HG02763 (cell line): ENCODE results near the gene SMTNL2.
"Not testable (repeated sequence)": the region's sequence is repeated elsewhere in the genome, so short reads cannot be mapped to it uniquely, and the experiment has no call there.

ENCODE experiments used
- ATAC-seq: cut with Tn5 transposase; IDR thresholded peaks from one replicate; pipeline ENCODE4 v1.9.1; 2021; ENCODE audit warnings: mild to moderate bottlenecking, moderate library complexity; ENCODE audit not compliant: unreplicated experiment

The SMTNL2 gene

GRCh38 chr17:4584917-4585637 is 748 bp downstream of the SMTNL2 start:
- no peak for ATAC-seq

DNA sequence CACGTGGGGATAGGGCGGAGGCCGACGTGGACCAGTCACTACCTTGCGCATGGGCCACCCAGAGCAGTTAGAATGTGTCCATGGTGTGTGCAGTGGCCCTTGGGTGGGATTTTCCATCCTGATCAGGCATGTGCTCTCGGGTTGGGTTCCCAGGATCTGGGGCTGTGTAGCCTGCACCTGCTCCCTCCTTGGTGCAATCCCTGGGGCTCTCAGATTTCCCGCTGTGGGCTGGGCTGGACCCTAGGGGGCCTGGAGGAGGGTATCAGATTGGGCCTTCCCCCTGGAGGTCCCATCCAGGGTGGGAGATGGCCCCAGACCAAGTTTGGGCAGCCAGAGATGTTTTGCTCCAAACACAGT is 1.3 kb downstream of the SMTNL2 start:
- no peak for ATAC-seq

- no peak for ATAC-seq
These were observed 1.7 kb downstream of the SMTNL2 start for GRCh38 chr17:4586043-4586442.

DNA sequence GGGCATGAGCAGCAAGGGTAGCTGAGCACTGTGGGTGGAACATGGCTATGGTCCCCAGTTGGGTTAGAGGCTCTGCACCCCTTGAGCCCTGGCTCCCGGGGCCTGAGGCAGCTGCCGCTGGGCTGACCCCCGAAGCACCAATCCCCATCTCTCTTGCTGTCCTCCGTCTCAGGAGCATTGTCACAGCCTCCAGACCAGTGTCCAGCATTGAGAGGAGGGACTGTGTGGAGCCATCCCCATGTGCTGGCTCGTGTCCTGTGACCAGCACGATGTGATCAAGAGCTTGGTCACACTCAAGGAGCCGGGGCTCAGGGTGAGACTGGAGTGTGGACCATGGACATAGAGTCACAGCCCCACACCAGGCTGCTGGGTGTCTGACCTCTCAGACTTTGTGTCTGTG is 2.9 kb downstream of the SMTNL2 start:
- no peak for ATAC-seq

DNA sequence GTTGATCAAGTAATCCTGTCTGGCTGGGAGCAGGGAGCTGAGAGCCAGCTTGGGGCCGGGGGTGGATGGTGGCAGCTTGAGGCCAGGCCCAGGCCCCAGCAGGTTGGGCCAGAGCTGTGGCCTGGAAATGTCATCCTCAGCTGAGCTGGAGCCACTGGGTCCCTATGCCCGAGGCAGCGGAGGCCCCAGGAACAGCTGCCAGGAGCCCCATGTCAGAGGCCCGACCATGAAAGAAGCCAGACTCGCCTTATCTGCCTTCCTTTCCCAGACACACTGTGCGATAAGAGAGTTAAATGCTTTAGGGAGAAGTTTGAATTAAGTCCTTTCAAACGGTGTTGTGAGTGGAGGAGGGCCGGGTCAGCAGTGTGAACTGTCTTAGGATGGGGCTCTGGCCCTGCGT is 3.5 kb downstream of the SMTNL2 start:
- ATAC-seq = no peak

- ATAC-seq = no peak
These were observed 4.1 kb downstream of the SMTNL2 start for GRCh38 chr17:4588391-4588790.

GRCh38 chr17:4588898-4589625 is 4.7 kb downstream of the SMTNL2 start:
- ATAC-seq = no peak

DNA sequence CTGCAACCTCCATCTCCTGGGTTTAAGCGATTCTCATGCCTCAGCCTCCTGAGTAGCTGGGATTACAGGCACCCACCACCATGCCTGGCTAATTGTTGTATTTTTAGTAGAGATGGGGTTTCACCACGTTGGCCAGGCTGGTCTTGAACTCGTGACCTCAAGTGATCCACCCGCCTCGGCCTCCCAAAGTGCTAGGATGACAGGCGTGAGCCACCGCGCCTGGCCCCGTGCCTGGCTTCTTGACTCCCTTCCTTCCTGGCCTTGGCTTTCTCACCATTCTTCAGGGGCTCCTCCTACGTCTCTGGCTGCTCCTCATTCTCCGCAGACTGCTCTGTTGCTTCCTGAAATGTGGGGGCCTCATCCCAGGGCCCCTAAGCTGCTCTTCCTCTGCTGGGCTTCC is 5.7 kb downstream of the SMTNL2 start:
- not testable (repeated sequence) for ATAC-seq

DNA sequence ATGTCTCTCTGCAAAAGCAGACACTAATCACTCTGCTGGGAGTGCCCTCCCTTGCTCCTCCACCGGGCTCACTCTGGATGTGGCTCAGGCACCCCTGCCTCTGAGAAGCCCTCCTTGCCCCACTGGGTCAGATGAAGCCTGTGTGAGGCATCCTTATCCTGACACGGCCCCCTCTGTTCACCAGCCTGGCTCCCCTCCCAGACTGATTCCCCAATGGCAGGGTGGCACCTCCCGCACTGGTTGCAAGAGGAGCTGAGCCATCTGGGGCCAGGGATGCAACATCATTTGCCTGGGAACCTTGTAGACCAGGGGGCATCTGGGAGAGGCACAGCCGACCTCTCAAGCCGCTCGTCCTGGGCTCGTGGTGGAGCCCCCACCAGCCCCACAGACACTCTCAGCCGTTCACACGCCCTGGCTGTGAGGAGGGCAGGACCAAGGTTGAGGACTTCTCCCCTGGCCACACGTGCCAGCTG is 6.7 kb downstream of the SMTNL2 start:
- ATAC-seq = no peak

DNA sequence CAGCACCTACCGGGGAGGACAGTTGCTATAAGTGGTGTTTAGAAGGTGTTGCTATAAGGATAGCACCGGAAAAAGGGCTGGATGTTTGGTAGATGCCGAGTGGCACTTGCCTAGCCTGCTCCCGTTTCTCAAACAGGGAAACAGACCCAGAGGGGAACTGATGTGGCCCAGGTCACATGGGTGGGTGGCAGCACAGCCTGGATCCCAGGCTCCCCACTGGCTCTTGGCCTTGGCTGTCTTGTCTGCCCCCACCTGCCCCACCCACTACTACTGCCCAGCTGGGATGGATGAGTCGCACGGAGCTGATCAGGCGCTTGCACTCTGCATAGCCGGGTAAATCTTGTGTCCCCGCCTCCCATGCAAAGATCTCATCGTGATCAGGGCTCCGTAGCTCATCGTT is 7.2 kb downstream of the SMTNL2 start:
- no peak for ATAC-seq

- no peak for ATAC-seq
These were observed 8.1 kb downstream of the SMTNL2 start for GRCh38 chr17:4592240-4593005.

DNA sequence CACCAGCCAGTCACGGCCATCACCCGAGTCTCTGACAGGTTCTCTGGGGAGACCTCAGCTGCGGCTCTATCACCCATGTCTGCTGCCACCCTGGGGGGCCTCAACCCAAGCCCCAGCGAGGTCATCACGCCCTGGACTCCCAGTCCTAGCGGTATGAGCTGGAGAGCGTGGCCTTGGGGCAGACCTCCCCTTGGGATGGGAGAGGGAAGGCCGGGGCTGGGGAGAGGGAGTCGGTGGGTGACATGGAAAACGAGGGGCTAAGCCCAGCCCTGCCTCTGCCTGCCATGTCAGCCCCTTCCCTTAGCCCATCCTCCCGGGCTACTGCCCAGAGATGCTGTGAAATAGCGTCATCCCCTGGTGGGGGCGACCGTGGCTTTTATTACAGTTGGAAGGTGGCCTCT is 8.7 kb downstream of the SMTNL2 start:
- no peak for ATAC-seq

- no peak for ATAC-seq
These were observed 10.1 kb downstream of the SMTNL2 start for GRCh38 chr17:4594406-4594805.

DNA sequence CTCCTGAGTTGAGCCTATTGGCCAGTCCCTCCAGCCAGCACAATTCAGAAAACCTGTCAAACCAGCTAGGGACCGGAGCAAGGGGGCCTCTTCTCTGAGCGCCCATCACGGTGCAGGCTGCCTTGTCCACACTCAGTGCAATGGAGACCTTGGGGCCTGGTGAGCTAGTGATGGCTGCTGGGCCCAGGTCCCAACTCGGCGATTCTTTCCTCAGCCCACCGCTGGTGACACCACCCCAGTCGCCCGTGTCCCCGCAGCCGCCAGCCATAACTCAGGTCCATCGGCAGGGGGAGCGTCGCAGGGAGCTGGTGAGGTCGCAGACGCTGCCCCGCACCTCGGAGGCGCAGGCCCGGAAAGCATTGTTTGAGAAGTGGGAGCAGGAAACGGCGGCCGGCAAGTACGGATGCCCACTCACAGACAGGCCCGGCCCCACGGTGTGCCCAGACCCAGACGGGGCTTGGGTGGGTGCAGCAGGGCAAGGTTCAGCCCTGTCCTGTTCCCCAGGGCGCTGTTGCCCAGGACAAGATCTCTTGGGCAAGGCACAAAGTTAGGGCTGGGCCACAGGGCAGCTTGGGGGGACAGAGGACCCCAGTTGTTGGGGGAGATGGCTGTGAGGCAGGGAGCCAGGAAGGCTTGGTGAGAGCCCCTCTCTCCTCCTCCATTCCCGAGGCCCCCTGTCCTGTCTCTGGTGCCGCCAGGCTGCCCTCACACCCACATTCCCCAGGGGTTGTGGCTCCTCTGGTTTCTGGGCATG is 10.8 kb downstream of the SMTNL2 start:
- no peak for ATAC-seq

DNA sequence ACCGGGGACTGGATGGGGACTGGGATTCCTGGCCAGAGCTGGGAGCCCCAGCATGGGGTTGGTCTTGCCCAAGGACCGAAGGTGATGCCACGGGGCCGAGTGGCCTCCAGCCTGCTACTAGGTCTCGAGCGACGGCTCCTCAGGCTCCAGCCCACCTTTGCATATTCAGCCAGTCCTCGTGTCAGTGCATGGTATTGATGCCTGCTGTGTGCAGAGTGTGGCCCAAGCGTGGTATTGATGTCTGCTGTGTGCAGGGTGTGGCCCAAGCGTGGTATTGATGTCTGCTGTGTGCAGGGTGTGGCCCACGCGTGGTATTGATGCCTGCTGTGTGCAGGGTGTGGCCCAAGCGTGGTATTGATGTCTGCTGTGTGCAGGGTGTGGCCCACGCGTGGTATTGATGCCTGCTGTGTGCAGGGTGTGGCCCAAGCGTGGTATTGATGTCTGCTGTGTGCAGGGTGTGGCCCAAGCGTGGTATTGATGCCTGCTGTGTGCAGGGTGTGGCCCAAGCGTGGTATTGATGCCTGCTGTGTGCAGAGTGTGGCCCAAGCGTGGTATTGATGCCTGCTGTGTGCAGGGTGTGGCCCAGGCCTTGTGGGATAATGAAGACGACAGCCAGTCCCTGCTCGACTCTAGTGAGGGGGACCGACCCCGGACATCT is 11.5 kb downstream of the SMTNL2 start:
- not testable (repeated sequence) for ATAC-seq

DNA sequence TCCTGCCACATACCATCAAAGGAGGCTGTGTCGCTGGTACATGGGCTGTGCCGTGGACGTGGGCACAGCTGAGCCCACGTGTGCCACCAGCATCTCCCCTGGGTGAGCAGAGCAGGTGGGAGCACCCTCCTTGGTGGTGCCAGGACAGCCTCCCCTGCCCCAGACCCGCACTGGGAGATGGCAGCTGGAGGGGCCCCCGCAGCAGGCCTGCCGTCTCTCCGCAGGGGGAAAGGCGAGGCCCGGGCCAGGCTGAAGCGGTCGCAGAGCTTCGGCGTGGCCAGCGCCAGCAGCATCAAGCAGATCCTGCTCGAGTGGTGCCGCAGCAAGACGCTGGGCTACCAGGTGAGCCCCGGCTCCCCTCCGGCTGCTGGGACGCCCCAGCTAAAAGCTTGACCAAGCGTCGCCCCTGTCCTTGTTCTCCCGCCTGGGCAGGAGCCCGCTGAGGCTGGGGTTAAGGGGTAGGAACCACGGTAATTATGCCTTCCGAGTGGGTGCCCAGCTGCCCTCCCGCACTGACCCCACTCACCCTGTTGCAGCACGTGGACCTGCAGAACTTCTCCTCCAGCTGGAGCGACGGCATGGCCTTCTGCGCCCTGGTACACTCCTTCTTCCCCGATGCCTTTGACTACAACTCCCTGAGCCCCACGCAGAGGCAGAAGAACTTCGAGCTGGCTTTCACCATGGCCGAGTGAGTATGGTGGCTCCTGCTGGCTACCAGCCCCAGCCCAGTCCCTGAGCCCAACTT is 12.5 kb downstream of the SMTNL2 start:
- ATAC-seq = no peak

GRCh38 chr17:4597975-4598374 is 13.6 kb downstream of the SMTNL2 start:
- ATAC-seq = no peak

DNA sequence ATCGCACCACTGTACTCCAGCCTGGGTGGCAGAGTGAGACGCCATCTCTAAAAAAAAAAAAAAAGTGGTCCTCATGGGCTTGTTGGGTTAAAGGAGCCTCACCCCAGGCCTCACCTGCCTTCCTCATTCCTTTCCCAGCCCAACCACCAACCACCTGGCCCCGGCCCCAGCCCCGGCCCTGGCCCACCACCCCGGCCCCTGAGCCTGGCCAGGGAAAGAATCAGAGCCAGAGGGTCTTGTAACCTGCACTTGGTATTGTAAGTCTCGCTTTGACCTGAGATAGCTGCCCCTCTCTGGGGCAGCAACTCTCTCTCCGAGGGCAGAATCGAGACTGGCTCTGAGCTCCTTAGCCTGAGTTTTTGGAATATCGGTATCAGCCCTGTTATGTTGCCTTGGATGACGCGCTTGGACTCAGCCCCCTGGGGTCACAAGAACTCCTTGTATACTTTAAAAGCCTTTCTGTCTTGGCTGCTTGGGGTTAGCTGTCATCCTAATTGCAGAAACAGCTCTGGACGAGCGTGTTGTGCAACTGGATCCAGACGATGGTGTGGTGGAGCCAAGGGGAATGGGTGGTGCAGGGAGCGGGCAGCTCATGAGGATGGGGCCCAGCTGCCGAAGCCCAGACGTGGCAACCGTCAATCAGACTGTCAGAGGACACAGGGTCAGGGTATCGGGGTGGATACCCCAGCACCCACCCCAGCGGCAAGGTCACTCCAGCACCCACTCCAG is 14.6 kb downstream of the SMTNL2 start:
- no peak for ATAC-seq
